Amniotic stem cell (primary cell): ENCODE results near the gene RPL38.

ENCODE experiments used
- DNase-seq: peaks from one replicate; lab custom pipeline; 2025; lab: John Stamatoyannopoulos, UW

The RPL38 gene

DNA sequence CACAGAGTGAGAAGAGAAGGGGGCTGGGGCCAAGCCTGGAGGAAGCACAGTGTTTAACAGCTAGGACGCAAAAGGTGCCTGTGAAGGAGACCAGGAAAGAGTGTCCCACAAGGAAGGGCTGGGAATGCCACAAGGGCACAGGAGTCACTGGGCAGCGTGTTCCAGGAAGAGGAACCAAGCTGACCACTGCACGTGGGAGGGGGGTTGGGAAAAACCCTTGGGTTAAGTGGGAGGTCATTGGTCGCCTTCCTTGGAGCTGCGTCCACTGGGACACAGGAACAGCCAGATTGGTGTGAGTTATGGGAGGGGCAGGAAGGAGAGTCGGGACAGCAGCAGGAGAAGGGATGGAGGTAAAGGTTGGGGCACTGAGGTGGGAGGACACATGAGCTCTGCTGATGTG lies 22.8 kb downstream of the RPL38 start:
- no peak for DNase-seq

DNA sequence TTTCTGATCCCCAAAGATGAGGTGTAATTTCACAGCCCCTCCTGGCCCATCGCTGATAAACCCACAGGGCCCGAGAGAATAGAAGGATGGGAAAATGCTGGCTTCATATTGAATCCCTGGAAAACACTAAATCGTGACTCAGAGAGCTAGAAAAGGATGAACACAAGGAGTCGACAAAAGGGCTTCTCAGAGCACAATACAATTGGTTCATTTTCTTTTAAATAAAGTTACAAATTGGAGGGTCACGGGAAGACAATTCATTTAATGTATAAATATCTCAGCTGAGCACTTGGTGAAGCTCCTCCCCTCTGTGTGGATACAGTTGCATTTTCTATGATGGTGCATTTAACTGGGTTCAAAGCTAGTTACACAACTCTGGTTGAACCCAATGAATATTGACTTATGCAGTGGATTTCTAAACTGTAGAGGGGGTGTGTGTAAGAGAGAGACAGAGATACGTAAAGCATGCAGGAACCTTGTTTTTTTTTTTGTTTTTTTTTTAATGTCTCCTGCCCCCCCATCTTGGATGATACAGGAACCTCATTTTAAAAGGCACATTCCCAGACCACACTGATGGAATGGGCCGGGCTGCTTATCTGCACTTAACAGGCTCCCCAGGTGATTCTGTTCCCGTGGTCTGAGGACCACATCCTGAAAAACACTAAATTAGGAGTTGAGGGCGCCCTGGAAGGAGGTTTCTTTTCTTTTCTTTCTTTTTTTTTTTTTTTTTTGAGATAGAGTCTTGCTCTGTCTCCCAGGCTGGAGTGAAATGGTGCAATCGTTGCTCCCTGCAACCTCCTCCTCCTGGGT lies 24.0 kb downstream of the RPL38 start:
- no peak for DNase-seq

GRCh38 chr17:74228306-74228978 lies 25.0 kb downstream of the RPL38 start:
- no peak for DNase-seq

- DNase-seq, result no peak
Measured at GRCh38 chr17:74230896-74231295, 27.4 kb downstream of the RPL38 start.

GRCh38 chr17:74231928-74232907 lies 28.7 kb downstream of the RPL38 start:
- no peak for DNase-seq

DNA sequence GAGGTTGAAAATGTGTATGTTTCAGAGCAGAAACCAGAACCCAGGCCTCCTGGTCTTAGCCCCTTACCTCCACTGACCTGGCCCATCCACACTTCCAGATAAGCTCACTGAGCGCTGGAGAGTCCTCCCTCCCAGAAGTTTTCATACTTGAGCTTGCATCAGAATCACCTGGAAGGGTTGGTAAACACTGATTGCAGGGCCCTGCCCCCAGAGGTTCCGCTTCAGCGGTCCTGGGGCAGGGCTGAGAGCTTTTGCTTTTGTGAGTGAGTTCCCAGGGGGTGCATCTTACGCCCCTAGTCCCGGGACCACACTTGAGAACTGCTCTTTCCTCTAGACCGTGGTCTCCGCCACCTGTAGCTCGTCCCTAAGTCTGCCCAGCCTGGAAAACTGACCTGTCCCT lies 30.5 kb downstream of the RPL38 start:
- no peak for DNase-seq

GRCh38 chr17:74234486-74234885 lies 31.0 kb downstream of the RPL38 start:
- no peak for DNase-seq

GRCh38 chr17:74235040-74235581 lies 31.6 kb downstream of the RPL38 start:
- DNase-seq, result no peak

GRCh38 chr17:74235911-74236371 lies 32.5 kb downstream of the RPL38 start:
- DNase-seq, result no peak

GRCh38 chr17:74237321-74237720 lies 33.8 kb downstream of the RPL38 start:
- DNase-seq, result no peak

DNA sequence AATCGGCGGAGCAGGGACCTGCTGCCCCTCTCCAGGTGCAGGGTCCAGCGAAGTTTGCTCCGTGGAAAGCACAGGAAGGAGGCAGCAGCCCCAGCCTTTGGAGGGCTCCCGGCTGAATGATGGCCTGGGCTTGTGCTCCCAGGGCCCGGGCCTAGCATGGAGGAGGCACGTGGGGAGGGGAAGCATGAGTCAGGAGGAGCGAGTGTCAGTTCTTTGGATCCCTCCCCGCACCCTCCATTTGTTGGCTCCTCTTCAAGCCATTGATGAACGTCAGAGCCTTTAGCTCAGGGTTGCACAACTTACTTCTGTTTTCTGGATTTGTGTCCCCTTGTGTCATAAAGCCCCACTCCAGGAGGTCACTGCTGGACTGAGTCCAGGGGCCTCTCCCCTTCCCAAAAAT lies 35.7 kb downstream of the RPL38 start:
- DNase-seq, result no peak

DNA sequence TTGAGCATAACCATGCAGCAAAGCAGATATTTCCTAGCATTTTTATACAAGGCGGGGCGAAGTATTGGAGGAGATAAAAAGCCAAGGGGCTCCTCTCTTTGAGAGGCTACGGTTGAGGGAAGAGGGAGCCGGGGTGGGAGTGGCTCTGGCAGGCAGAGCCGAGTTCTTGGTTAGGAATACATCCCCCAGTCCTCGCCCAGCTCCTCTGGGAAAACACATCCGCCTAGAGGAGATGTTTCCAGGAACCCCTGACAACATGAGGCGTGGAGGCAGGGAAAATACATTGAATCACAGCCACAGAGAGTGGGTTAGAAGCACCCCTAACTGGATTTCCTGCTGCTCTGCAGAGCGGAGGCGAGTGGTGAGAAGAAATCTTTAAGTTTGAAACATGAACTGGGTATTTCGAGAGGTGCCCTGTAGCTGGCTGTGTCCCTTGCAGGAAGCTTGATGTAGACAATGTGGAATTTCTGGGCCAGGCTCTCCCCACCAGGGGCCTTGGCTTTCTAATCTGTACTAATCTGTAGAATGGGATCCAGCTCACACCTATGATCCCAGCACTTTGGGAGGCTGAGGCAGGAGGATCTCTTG lies 37.2 kb downstream of the RPL38 start:
- no peak for DNase-seq

DNA sequence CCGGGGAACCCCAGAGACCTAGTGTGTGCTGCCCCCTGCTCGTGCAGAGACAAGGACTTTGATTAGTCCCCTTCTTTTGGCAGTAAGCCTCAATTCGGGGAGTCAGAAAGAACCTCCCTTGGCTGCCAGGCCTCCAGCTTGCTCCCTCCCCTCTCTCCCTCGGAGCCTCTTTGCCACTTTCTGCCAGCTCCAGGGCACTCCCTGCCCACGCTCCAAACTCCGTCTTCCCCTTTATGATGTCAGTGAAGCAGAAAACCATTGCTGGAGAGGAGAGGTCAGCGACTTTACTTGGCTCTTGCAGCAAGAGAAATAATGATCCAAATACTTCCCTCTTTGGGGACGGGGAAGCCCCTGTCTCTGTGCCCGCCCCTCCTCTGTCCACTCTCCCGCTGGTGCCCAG lies 38.0 kb downstream of the RPL38 start:
- no peak for DNase-seq

DNA sequence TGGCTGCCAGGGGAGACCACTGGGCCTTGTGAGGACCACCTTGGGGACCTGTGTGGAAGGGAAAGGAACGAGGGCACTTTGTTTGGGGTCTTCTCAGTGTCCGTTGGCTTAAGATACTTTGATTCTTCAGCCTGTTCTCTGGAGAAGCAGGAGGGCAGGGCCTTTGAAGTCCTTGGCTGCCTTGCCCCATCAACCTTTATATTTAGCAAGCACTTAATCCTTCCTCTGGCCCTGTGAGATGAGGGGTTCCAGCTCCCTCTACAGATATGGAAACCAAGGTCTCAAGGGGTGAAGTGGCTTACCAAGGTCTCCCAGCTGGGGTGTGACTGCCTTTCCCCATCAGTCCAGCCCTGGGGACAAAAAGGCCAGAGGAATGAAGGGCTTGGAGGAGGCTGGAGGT lies 38.4 kb downstream of the RPL38 start:
- no peak for DNase-seq

DNA sequence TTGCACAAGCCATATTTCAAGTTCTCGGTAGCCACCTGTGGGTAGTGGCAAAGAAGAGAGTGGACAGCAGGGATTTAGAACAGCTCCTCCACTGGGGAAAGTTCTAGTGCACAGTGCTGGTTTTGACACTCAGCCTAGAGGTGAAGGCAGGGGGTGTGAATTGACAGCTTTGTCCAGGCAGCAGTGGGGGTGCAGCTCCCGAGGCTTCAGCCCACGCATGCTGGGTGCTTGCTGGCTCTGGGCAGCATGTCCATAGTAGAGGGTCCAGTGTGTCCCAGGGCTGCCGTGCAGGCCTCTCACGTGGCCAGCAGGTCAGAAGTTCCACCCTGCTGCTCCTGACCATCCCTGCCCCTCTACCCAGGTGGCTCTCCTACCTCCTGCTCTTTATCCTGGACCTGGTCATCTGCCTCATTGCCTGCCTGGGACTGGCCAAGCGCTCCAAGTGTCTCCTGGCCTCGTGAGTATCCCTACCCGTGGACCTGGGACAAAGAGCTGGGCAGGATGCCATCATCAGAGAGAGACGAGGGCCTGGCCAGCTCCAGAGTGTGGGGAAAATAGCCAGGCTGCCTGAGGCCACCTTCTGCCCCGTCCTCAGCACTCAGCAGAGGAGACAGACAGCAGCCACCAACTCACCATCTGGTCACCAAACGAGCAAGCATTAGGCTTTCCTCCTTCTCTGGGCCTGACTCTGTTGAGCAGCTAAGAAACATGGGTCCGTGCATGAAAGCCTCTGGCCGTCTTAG lies 39.7 kb downstream of the RPL38 start:
- DNase-seq, result no peak

- no peak for DNase-seq
Measured at GRCh38 chr17:74244128-74244527, 40.6 kb downstream of the RPL38 start.

- DNase-seq, result no peak
Measured at GRCh38 chr17:74244548-74244947, 41.1 kb downstream of the RPL38 start.

- DNase-seq, result no peak
Measured at GRCh38 chr17:74245145-74245831, 41.8 kb downstream of the RPL38 start.

DNA sequence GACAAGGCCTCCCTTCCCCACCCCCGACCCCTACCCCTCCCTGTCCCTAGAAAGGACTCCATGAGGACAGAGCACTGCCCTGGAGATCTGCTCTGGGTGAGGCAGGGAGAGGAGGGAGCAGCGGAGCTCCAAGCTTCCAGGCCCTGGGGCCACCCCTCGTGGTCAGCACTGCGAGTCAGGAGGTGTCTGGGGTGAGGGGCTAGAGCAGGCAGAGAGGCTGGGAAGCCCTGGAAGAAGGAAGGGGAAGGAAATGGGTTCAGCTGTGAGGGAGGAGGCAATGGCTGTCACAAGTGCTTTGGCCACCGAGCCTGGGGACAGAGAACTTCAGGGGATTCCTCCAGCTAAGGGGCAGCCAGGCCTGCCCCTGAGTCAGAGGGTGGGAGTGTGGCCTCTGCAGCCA lies 42.4 kb downstream of the RPL38 start:
- DNase-seq, result no peak

- DNase-seq, result no peak
Measured at GRCh38 chr17:74249590-74250270, 46.3 kb downstream of the RPL38 start.
